Stimulated activated naive B cell treated with anti-CD40 and anti-IgM and Interleukin-4, amounts not matched to agents 10 μg/mL and 1 μg/mL and 100 μg/mL, for 72 hours (primary cell): ENCODE results near the gene NIT1.
A peak's percentile ranks its signal among the peaks of the same experiment; 100 is the strongest.

ENCODE experiments used
- ATAC-seq, 2 donors: fragments of 150-1000 bp; cut with Tn5 transposase; replicated peaks; 2 replicates each; pipeline ENCODE4 v1.10.0; 2021; ENCODE audit warnings: moderate library complexity in 1 of 2
- DNase-seq: peaks from one replicate; pipeline ENCODE4 v3.0.0; 2021
- H3K27ac Mint-ChIP-seq: one replicate; pipeline ENCODE4 v1.8.0; 2022; ENCODE audit warnings: mild to moderate bottlenecking, mixed read lengths
- H3K27me3 Mint-ChIP-seq, 2 donors: one replicate each; pipeline ENCODE4 v1.8.0; 2022; ENCODE audit warnings: mixed read lengths in 2 of 2
- H3K36me3 Mint-ChIP-seq, 2 donors: one replicate each; pipeline ENCODE4 v1.8.0; 2022; ENCODE audit warnings: mixed read lengths in 2 of 2, mild to moderate bottlenecking in 1 of 2
- H3K4me1 Mint-ChIP-seq, 2 donors: one replicate each; pipeline ENCODE4 v1.8.0; 2022; ENCODE audit warnings: mixed read lengths in 2 of 2, mild to moderate bottlenecking in 1 of 2
- H3K4me3 Mint-ChIP-seq, 2 donors: one replicate each; pipeline ENCODE4 v1.8.0; 2022; ENCODE audit warnings: mild to moderate bottlenecking in 2 of 2, mixed read lengths in 2 of 2, moderate library complexity in 1 of 2
- H3K9me3 Mint-ChIP-seq, 2 donors: one replicate each; pipeline ENCODE4 v1.8.0; 2022; ENCODE audit warnings: mixed read lengths in 2 of 2, mild to moderate bottlenecking in 1 of 2

NIT1 gene

DNA sequence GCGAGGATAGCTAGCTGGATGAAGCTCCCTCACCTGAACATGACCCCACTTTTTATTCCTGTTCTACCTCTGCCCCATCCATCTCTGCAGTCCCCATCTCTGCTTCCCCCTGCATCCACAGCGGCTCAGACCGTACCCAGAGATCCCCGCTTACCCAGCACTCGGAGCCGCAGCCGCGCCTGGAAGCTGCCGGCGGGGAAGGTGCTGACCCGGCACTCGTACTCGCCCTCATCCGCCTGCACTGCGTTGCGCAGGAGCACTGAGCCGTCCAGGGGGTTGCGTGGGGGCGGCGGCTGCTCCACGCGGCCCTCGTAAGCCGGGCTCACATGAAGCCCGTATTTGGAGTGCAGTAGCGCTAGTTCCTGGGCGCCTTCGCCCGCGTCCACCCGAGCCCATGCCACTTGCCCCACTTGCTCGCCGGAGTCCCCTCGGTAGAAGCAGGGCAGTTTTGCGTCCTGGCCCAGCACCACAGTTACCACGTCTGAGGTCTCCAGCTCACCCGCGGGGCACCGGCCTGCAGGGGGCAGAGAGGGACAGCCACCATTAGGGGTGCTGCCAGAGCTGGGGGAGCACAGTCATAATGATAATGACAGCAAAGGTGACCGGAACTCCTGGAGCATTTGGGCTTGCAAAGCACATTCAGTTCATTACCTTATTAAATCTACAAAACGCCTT is 38.3 kb upstream of the NIT1 start:
- no peaks in the 10 kb centered on the region for H3K4me1 Mint-ChIP-seq
- no peak overlapping the region for H3K4me3 Mint-ChIP-seq
- peaks cover 4 to 6% of the 10 kb centered on the region in 2 donors for H3K27me3 Mint-ChIP-seq
- H3K27ac Mint-ChIP-seq, result no peak overlapping the region
- DNase-seq (no peak), ATAC-seq (no peak)
- no peaks in the 10 kb centered on the region for H3K36me3 Mint-ChIP-seq
- no peaks in the 10 kb centered on the region for H3K9me3 Mint-ChIP-seq

DNA sequence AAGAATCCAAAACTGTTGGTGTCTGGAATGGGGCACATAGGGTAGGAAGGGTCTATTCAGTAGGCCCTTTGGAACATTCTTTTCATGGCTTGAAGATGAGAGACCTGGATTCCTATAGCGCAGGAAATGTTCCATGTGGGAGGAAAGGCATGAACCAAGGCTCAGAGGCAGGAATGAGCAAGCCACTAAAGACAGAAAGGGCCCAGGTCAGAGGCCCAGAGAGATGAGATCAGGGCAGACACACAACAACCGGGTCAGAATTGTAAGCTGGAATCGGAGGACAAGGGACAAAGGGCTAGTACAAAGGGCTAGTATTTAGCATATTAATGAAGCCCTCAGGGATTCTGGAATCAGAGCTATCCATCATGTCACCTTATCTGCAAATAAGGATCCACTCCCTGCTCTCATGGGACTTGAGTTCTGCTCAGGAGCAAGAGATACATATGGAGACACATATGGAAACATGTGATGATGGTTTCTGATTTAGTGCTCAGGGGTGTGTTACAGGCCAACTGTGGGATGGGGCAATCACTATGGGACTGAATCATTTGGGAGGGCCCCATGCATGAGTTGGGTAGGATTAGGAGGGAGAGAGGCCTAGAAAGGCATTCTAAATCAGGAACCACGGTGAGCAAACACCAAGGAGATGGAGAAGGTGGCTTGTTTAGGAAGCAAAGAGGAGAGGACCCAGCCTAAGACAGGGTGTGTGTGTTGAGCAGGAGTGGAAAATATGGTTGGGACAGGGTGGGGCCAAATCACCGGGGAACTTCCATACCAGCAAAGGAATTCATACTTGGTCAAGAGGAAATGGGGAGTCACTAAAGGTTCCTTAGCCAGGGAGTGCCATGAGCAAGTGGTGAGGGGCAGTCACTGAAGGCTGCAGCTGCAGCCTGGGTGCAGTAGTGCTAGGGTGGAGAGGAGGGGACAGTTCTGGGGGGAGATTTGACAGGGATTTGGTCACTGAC is 37.2 kb upstream of the NIT1 start:
- Mint-ChIP-seq H3K4me1 (no peaks in the 10 kb centered on the region), H3K27ac (no peak overlapping the region)
- ATAC-seq, result no peak

GRCh38 chr1:161081519-161081918 is 36.4 kb upstream of the NIT1 start:
- Mint-ChIP-seq H3K27me3 (peaks cover 4 to 14% of the 10 kb centered on the region in 2 donors), H3K4me3 (no peak overlapping the region), H3K27ac (no peak overlapping the region), H3K36me3 (no peaks in the 10 kb centered on the region), H3K4me1 (no peaks in the 10 kb centered on the region), H3K9me3 (no peaks in the 10 kb centered on the region)
- ATAC-seq (no peak), DNase-seq (no peak)

More for the DNA sequence above, 37.2 kb upstream of the NIT1 start:
- DNase-seq, result no peak
- no peaks in the 10 kb centered on the region for H3K9me3 Mint-ChIP-seq
- H3K36me3 Mint-ChIP-seq, result no peaks in the 10 kb centered on the region
- no peak overlapping the region for H3K4me3 Mint-ChIP-seq
- peaks cover 4 to 8% of the 10 kb centered on the region in 2 donors for H3K27me3 Mint-ChIP-seq

DNA sequence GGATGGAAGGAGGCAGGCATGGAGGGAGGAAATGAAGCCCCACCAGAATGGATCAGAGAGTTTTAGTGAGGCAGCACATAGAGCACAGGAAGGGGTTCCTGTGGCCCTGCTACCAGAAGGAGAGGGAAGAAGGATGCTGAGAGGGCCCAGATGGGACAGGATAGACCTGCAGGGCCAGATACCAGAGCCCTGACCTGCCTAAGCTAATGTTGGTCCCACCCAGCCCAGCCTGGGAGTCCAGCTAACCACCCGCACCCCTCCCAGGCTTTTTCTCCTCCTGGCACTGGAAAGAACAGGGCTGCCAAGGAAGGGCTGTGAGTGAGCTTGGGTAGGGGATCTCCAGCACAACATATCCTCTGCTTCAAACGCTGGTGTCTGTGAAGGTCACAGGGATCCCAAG is 35.4 kb upstream of the NIT1 start:
- ATAC-seq, result no peak
- DNase-seq, result no peak
- peaks cover 4 to 16% of the 10 kb centered on the region in 2 donors for H3K27me3 Mint-ChIP-seq
- H3K4me1 Mint-ChIP-seq, result no peaks in the 10 kb centered on the region
- H3K9me3 Mint-ChIP-seq, result no peaks in the 10 kb centered on the region
- peak overlapping the region; percentile 48 for H3K27ac Mint-ChIP-seq
- no peak overlapping the region for H3K4me3 Mint-ChIP-seq
- no peaks in the 10 kb centered on the region for H3K36me3 Mint-ChIP-seq

DNA sequence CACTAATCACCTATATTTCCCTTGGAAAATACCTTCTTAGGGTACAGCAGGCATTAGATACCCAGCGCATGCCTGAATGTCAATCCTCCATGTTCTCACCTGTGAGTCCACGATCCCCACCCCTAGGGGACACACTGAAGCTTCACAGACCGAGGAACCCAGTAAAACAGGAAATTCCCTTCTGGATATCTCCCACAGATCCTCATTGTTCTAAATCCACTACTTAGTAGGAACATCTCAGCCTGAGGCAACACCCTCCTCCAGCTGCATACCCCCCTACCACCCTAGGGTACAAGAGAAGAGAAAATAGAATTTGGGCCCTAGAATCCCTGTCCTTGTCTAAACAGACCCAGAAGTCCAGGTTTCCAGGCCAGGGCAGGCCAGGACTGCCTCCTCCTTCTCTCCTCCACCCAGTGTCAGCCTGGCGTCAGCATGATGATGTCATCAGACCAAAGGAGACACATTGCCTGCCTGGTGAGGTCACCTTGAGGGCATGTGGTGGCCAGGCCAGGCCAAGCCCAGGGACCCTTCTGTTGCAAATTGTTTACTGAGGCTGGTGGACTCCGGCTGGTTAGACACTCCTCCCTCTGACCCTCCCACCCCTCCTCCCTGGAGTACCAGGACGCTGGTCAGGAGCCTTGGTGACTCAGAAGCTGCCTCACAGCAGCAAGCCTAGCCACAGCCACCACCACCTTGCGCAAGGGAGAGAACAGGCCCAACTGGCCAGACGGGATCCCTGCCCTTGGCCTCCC is 34.7 kb upstream of the NIT1 start:
- no peaks in the 10 kb centered on the region for H3K36me3 Mint-ChIP-seq
- H3K9me3 Mint-ChIP-seq, result no peaks in the 10 kb centered on the region
- DNase-seq, result no peak
- ATAC-seq, result no peak
- no peaks in the 10 kb centered on the region for H3K4me1 Mint-ChIP-seq
- no peak overlapping the region for H3K27ac Mint-ChIP-seq
- no peak overlapping the region for H3K4me3 Mint-ChIP-seq
- peaks cover 4 to 20% of the 10 kb centered on the region in 2 donors for H3K27me3 Mint-ChIP-seq

DNA sequence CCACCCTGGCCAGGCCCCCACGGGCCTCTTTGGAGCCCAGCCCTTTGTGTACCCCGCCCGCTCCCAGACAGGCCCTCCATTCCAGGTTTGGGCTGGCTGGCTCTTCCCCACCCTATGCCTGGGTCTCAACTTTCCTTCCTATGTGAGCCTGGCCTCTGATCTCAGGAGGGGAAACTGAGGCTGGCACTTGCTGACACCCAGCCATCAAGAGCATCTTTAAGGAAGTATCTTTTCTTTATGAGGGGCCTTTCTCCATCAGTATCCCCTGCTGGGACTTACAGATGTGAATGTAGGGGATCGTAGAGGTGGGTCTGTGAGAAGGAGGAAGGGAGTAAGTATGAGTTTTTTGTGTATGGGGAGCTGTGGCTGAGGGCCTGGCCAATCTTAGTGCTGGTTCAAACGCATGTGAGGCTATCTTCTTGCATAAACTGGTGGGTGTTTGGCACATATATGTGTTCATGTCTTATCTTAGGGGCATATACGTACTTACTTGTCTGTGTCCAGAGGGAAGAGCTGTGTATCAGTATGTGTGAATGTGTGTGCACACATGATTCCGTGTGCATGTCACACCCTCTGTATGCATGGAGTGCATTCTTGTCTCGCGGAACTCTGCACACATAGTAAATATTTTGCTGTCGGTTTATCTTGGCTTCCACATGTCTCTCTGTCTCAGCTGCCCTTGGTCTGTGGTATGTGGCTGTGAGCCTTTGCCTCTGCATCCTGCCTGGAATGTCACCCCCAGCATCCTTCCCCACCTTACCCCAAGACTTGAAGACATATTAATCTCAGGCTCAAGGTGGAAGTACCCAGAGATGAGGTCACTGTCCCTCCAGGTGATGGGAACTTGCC is 33.9 kb upstream of the NIT1 start:
- DNase-seq, result no peak
- H3K9me3 Mint-ChIP-seq, result no peaks in the 10 kb centered on the region
- no peak overlapping the region for H3K27ac Mint-ChIP-seq
- H3K4me3 Mint-ChIP-seq, result no peak overlapping the region
- no peaks in the 10 kb centered on the region for H3K36me3 Mint-ChIP-seq
- ATAC-seq, result no peak
- H3K4me1 Mint-ChIP-seq, result no peaks in the 10 kb centered on the region
- H3K27me3 Mint-ChIP-seq, result peaks cover 4 to 20% of the 10 kb centered on the region in 2 donors

DNA sequence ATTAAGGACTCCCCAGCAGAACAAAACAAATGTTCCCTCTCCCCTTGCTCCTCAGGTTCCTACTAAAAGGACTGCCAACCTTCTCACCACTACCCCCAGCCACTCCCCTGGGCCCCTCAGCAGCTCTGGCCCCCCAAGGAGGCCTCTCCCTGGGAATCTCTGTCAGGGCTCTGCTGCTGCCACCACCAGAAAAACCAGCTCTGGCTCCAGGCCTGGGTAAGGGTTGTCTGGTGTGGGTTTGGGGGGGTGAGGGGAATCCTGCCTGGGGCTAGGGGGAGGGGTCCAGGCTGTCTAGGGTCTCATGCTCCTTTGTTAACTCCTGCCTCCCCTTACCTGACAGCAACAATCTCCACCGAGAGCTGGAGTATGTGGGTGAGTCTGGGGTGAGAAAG is 33.3 kb upstream of the NIT1 start:
- H3K27ac Mint-ChIP-seq, result no peak overlapping the region
- no peaks in the 10 kb centered on the region for H3K9me3 Mint-ChIP-seq
- no peaks in the 10 kb centered on the region for H3K4me1 Mint-ChIP-seq
- ATAC-seq (no peak), DNase-seq (no peak)
- H3K27me3 Mint-ChIP-seq, result peaks cover 4 to 20% of the 10 kb centered on the region in 2 donors
- no peaks in the 10 kb centered on the region for H3K36me3 Mint-ChIP-seq
- no peak overlapping the region for H3K4me3 Mint-ChIP-seq

GRCh38 chr1:161085165-161085564 is 32.7 kb upstream of the NIT1 start:
- H3K27me3 Mint-ChIP-seq, result peaks cover 4 to 20% of the 10 kb centered on the region in 2 donors
- H3K4me1 Mint-ChIP-seq, result no peaks in the 10 kb centered on the region
- H3K4me3 Mint-ChIP-seq, result no peak overlapping the region
- H3K36me3 Mint-ChIP-seq, result no peaks in the 10 kb centered on the region
- DNase-seq (no peak), ATAC-seq (no peak)
- no peaks in the 10 kb centered on the region for H3K9me3 Mint-ChIP-seq
- H3K27ac Mint-ChIP-seq, result no peak overlapping the region

- H3K4me1 Mint-ChIP-seq, result no peaks in the 10 kb centered on the region
- no peak overlapping the region for H3K4me3 Mint-ChIP-seq
- ATAC-seq (no peak), DNase-seq (no peak)
- H3K36me3 Mint-ChIP-seq, result no peaks in the 10 kb centered on the region
- H3K9me3 Mint-ChIP-seq, result no peaks in the 10 kb centered on the region
- no peak overlapping the region for H3K27ac Mint-ChIP-seq
- H3K27me3 Mint-ChIP-seq, result peaks cover 0 to 14% of the 10 kb centered on the region in 2 donors
Measured at GRCh38 chr1:161086457-161086856, 31.4 kb upstream of the NIT1 start.

GRCh38 chr1:161088587-161089110 is 29.3 kb upstream of the NIT1 start:
- H3K4me3 Mint-ChIP-seq, result no peak overlapping the region
- DNase-seq, result no peak
- peaks cover 0 to 13% of the 10 kb centered on the region in 2 donors for H3K27me3 Mint-ChIP-seq
- ATAC-seq, result no peak
- H3K36me3 Mint-ChIP-seq, result no peaks in the 10 kb centered on the region
- peaks cover 9 to 10% of the 10 kb centered on the region in 2 donors for H3K4me1 Mint-ChIP-seq
- H3K27ac Mint-ChIP-seq, result no peak overlapping the region
- no peaks in the 10 kb centered on the region for H3K9me3 Mint-ChIP-seq

GRCh38 chr1:161089251-161089924 is 28.5 kb upstream of the NIT1 start, which contains the start of gene NECTIN4:
TSS of gene NECTIN4 (minus strand) at chr1:161089558. CDS start at chr1:161089296, 262 bp downstream.
- H3K27ac Mint-ChIP-seq, result no peak within 1 kb of the TSS
- H3K4me1 Mint-ChIP-seq, result peaks cover 10% of the 10 kb centered on the region in 2 donors
- no peak for DNase-seq
- no peaks in the 10 kb centered on the region for H3K36me3 Mint-ChIP-seq
- peaks cover 0 to 13% of the 10 kb centered on the region in 2 donors for H3K27me3 Mint-ChIP-seq
- no peak within 1 kb of the TSS for H3K4me3 Mint-ChIP-seq
- no peaks in the 10 kb centered on the region for H3K9me3 Mint-ChIP-seq
- ATAC-seq, result no peak

DNA sequence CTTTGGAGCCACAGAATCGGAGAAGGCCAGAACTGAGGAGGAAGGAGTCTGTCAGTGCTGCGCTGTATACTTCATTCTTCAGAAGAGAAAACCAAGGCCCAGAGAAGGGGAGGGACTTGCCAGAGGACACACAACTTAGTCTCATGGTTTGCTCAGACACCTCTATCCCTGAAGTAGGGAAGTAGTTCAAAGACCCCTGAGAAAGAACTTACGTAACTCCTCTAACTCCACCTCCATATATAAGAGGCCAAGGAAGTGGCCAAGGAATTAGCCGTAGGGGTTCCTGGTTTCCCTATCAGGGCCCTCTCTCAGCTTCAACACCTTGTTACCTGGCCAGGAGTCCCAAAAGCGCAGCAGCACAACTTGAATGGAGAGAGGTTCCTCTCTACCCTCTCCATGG is 28.0 kb upstream of the NIT1 start:
- DNase-seq, result no peak
- Mint-ChIP-seq H3K27me3 (peaks cover 0 to 13% of the 10 kb centered on the region in 2 donors), H3K4me3 (no peak overlapping the region), H3K27ac (no peak overlapping the region), H3K9me3 (no peaks in the 10 kb centered on the region), H3K4me1 (peaks cover 14 to 16% of the 10 kb centered on the region in 2 donors), H3K36me3 (no peaks in the 10 kb centered on the region)
- no peak for ATAC-seq

DNA sequence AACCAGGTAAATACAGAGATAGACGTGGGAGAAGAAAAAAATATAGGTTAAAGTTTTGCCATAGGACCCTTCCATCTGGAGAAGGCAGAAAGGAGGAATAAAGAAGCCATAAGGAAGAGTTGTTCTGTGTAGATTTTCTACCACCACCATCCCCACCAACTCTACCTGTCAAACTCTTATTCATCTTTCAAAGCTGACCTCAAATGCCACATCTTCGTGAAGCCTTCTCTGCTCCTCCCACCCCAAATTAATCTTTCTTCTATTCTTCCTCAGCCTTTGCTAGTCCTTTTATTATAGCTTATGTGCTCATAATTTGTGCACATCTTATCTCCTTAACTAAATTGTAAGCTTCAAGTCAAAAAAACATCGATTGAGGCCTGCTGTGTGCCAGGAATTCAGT is 27.3 kb upstream of the NIT1 start:
- H3K9me3 Mint-ChIP-seq, result no peaks in the 10 kb centered on the region
- DNase-seq, result no peak
- H3K27me3 Mint-ChIP-seq, result peaks cover 0 to 13% of the 10 kb centered on the region in 2 donors
- no peak for ATAC-seq
- no peaks in the 10 kb centered on the region for H3K36me3 Mint-ChIP-seq
- no peak overlapping the region for H3K4me3 Mint-ChIP-seq
- peaks cover 18 to 22% of the 10 kb centered on the region in 2 donors for H3K4me1 Mint-ChIP-seq
- H3K27ac Mint-ChIP-seq, result no peak overlapping the region
